Colonic mucosa (tissue), 4 donors: ENCODE data around the gene FBXO8. TPM values are rescaled to one million over a fixed set of nuclear protein-coding genes. Genes with fewer than 3 reads are reported as not detected.

Source experiments
- DNase-seq: peaks from one replicate; pipeline ENCODE4 v3.0.0-alpha.2; 2020
- H3K27ac ChIP-seq: fragments of 200-600 bp; one replicate; pipeline ENCODE4 v1.8.0; 2021
- H3K27me3 ChIP-seq: fragments of 200-600 bp; one replicate; pipeline ENCODE4 v1.8.0; 2021
- H3K36me3 ChIP-seq: fragments of 200-600 bp; one replicate; pipeline ENCODE4 v1.8.0; 2021
- H3K4me1 ChIP-seq: fragments of 200-600 bp; one replicate; pipeline ENCODE4 v1.8.0; 2021; ENCODE audit warnings: mild to moderate bottlenecking
- H3K4me3 ChIP-seq: fragments of 200-600 bp; one replicate; pipeline ENCODE4 v1.8.0; 2021
- H3K9ac ChIP-seq, 2 donors: one replicate each; pipeline ENCODE4 v1.7.0; 2013; ENCODE audit warnings: control low read depth in 2 of 2, low read depth in 2 of 2, low read length in 2 of 2
- H3K9me3 ChIP-seq: fragments of 200-600 bp; one replicate; pipeline ENCODE4 v1.8.0; 2021
- intact Hi-C: fragments of 100-400 bp; cut with DNase I; formaldehyde crosslinking; loops from one replicate; pipeline ENCODE4 v1.14.1; 2022
- total RNA-seq, 2 donors: library from RNA; stranded (reverse); fragmentation: NEBNext Ultra II Directional in 1 of 2; extraction: Animal tissue kit (Norgen Biotek cat#: 25700) in 1 of 2; gene quantifications; one replicate each; pipeline ENCODE4 v1.2.1, GENCODE V29; 2021
- TF ChIP-seq, protein P1 (sequence below): fragments of 200-600 bp; IDR thresholded peaks from one replicate; pipeline ENCODE4 v1.8.0; 2022; ENCODE audit warnings: antibody characterized with exemption, mild to moderate bottlenecking
- donor health status: healthy.
- donor health status: DM: no; HTN: no; CAD: no.
- donor health status: DM: no; HTN: no; CAD: no.

The FBXO8 gene
- total RNA-seq, 2 donors from 2014 or later = 22.2 to 35.1 TPM

DNA sequence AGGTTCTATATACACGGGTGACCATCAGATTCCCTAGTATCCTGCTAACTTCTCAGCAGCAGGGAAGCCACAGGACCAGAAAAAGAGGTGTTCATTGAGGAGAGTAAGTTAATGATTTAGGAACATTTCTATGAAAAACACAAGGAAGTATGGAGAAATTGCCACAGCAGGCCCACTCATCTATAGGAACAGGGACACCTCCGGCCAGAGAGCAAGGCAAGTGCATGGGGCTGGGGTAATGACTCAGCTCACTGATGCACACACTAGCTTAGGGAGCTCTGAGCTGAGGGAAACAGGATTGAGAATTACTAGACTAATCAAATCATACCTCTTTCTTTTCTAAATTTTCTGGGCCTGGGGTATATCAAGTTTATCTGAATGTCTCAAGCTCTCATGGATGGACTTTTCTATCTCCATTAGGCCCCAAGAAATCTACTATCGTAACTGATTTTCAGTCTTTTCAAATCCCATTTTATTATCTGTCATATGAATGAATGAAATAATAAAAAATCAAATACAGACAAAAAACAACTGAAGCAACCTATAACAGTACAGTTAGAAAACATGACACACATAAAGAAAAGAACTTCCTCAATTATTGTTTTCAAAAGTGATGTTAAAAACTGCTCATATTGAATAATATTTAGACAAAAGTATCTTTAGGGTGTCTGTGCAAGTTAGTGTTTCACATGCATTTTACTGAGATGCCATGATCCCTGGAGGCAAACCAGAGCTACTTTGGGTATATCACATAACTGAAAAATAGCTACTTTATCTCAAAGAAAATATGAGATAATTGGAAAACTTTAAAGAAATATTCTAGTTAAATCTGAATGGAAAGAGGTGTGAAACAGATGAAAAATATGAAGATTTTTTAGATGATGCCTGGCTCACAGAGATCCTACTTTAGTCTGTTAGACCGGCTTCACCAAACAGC lies 89.8 kb downstream of the FBXO8 start:
- intact Hi-C loops = no loop called here
- H3K4me3 ChIP-seq = no peak overlapping the region
- no peaks in the 10 kb centered on the region for H3K36me3 ChIP-seq
- no peaks in the 10 kb centered on the region for H3K4me1 ChIP-seq
- no peak overlapping the region for H3K27ac ChIP-seq
- no peaks in the 10 kb centered on the region for H3K27me3 ChIP-seq
- no peak overlapping the region for H3K9ac ChIP-seq
- TF ChIP-seq, protein P1, sequence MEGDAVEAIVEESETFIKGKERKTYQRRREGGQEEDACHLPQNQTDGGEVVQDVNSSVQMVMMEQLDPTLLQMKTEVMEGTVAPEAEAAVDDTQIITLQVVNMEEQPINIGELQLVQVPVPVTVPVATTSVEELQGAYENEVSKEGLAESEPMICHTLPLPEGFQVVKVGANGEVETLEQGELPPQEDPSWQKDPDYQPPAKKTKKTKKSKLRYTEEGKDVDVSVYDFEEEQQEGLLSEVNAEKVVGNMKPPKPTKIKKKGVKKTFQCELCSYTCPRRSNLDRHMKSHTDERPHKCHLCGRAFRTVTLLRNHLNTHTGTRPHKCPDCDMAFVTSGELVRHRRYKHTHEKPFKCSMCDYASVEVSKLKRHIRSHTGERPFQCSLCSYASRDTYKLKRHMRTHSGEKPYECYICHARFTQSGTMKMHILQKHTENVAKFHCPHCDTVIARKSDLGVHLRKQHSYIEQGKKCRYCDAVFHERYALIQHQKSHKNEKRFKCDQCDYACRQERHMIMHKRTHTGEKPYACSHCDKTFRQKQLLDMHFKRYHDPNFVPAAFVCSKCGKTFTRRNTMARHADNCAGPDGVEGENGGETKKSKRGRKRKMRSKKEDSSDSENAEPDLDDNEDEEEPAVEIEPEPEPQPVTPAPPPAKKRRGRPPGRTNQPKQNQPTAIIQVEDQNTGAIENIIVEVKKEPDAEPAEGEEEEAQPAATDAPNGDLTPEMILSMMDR = no peak
- H3K9me3 ChIP-seq = no peaks in the 10 kb centered on the region
- DNase-seq = no peak

DNA sequence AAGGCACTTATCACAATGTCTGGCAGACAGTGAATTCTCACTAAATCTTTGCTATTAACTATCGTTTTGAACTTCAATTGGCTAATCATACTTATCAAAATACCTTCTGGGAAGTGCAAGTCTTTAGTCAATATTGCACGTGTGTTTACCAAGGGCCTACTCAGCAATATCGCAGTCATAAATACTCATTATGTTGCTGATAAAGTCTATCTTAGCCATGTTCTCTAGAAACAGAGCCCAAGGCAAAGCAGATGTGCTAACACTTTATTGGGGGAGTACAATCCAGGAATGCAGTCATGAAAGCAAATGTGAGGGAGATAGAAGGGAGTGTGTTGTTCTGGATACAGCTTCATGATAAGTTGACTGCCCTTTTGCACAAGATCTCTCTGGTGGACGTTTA lies 90.5 kb downstream of the FBXO8 start:
- Histone ChIP-seq H3K9ac (no peak overlapping the region), H3K27ac (no peak overlapping the region), H3K36me3 (no peaks in the 10 kb centered on the region), H3K4me1 (no peaks in the 10 kb centered on the region), H3K4me3 (no peak overlapping the region), H3K9me3 (no peaks in the 10 kb centered on the region), H3K27me3 (no peaks in the 10 kb centered on the region)
- TF ChIP-seq, protein P1 = no peak
- DNase-seq = no peak
- intact Hi-C loops = no loop called here

DNA sequence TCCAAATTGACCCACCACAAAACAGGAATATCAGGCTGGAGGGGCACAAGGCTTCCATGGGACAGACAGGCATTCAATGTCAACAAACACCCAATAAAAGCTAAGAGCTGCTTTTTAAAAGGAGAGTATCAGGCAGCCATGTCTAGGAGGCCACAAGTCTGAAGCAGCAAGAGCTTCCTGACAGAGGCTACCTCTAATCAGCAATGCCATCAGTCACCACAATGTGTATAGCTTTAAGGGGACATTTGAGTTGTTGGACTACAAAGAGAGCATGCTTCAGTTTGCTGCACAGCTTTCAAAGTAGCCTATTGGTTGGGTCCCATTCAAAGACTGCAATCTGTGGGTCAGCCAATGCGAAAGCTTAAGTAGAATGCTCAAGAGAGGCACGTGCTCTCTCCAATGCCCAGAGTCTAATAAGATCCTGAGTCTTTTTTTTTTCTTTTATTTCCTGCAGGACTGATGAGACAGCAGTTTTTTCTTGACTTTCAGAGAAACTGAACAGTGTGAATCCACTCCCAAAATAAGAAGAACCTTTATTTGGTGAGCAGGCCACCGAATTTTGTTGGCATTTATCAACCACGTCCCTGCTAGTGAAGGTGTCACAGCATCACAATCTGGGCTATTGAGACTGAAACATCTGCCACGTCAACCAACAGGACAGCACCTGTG lies 92.5 kb downstream of the FBXO8 start:
- intact Hi-C loops = no loop called here
- Histone ChIP-seq H3K4me1 (no peaks in the 10 kb centered on the region), H3K4me3 (no peak overlapping the region), H3K27ac (no peak overlapping the region), H3K9ac (no peak overlapping the region), H3K9me3 (no peaks in the 10 kb centered on the region), H3K27me3 (no peaks in the 10 kb centered on the region), H3K36me3 (no peaks in the 10 kb centered on the region)
- TF ChIP-seq, protein P1 = no peak
- DNase-seq = no peak

DNA sequence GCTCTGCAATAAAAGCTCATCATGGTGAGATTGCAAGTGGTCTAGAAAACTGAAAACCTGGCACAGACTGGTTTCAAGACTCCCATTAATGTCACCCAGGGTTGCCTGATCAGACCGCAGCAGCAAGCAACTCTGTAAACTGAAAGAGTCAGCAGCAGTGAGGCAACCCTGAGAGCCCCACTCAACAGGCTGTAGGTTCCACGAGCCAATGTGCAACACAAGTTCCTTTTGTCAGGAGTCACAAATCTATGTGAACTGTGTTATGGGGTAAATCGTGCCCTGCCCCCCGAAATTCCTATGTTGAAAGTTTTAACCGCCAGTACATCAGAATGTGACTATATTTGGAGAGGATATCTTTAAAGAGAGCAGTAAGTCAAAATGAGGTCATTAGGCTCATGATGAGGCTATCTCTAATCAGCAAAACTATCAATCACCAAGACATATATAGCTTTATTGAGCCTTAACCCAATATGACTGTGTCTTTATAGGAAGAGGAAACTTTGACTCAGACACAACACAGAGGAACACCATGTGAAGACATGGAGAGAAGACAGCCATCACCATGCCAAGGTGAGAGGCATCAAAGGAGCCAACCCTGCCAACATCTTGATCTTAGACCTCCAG lies 94.0 kb downstream of the FBXO8 start:
- Histone ChIP-seq H3K4me1 (no peaks in the 10 kb centered on the region), H3K9me3 (no peaks in the 10 kb centered on the region), H3K27ac (no peak overlapping the region), H3K36me3 (no peaks in the 10 kb centered on the region), H3K27me3 (no peaks in the 10 kb centered on the region), H3K4me3 (no peak overlapping the region), H3K9ac (no peak overlapping the region)
- TF ChIP-seq, protein P1 = no peak
- intact Hi-C loops = no loop called here
- no peak for DNase-seq

Other genes with a start within 250 kb of the FBXO8 start
- gene CEP44, start 244 bp upstream of the FBXO8 start, total RNA-seq = 10 to 100 TPM; 14.2 to 15.3 TPM
- 100 to 1,000 TPM in 1 of 2 donors, 10 to 100 TPM in 1; 62.3 to 159 TPM for gene HPGD, start 238.8 kb upstream of the FBXO8 start, total RNA-seq